Muscle layer of colon (tissue), 2 donors: Measurements from ENCODE around the gene PTPN1.
"Not testable (repeated sequence)": the region's sequence is repeated elsewhere in the genome, so short reads cannot be mapped to it uniquely, and the experiment has no call there.

ENCODE experiments used
- H3K27ac ChIP-seq: one replicate; pipeline ENCODE4 v1.7.0; 2013; ENCODE audit warnings: low read depth, mild to moderate bottlenecking, low read length, moderate library complexity
- H3K27me3 ChIP-seq, 2 donors: one replicate each; pipeline ENCODE4 v1.7.0; 2013; ENCODE audit warnings: low read length in 2 of 2, mild to moderate bottlenecking in 2 of 2; ENCODE audit not compliant: insufficient read depth in 2 of 2, control insufficient read depth in 1 of 2
- H3K36me3 ChIP-seq: one replicate; pipeline ENCODE4 v1.7.0; 2013; ENCODE audit warnings: mild to moderate bottlenecking, low read length; ENCODE audit not compliant: insufficient read depth
- H3K4me1 ChIP-seq: one replicate; pipeline ENCODE4 v1.7.0; 2013; ENCODE audit warnings: mild to moderate bottlenecking, low read length; ENCODE audit not compliant: insufficient read depth
- H3K4me3 ChIP-seq, 2 donors: one replicate each; pipeline ENCODE4 v1.7.0; 2013; ENCODE audit warnings: low read length in 2 of 2, low read depth in 1 of 2, mild to moderate bottlenecking in 1 of 2, moderate library complexity in 1 of 2
- H3K9ac ChIP-seq: one replicate; pipeline ENCODE4 v1.7.0; 2013; ENCODE audit warnings: low read length
- H3K9me3 ChIP-seq: one replicate; pipeline ENCODE4 v1.7.0; 2013; ENCODE audit warnings: mild to moderate bottlenecking, low read length
- donor health status: abdominal sarcoma.
- donor health status: Adenocarcinoma of cecum.

Gene PTPN1

DNA sequence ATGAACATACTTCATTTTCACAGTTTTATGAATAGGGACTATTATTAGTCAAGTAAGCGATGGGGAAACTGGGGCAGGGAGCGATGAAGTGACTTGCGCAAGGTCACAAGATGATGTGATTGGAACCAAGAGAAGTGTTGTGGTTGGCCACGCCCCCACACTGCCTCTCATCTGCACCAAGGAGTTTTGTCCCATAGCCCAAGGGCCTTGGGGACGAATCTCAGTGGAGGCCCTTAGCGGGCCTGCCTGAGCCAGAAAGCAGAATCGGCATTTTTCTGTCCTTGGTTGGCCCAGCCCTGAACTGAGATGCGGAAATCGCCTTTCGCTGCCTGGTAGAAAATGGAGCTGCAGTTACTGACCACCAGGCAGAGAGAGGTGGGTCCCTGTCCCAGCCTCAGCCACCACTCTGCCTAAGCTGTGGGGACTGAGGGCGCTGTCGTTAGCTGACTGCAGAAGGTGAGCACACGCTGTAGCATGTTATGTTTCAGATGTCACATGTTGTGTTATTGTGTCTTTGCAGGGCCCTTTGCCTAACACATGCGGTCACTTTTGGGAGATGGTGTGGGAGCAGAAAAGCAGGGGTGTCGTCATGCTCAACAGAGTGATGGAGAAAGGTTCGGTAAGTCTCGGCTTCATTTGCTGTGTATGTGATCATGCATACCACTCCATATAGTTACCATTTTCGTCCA is 57.8 kb downstream of the PTPN1 start:
- Histone ChIP-seq H3K36me3 (peaks cover 46% of the 10 kb centered on the region), H3K4me3 (no peak overlapping the region), H3K4me1 (peaks cover 16% of the 10 kb centered on the region), H3K9me3 (no peaks in the 10 kb centered on the region), H3K9ac (no peak overlapping the region), H3K27me3 (no peaks in the 10 kb centered on the region), H3K27ac (no peak overlapping the region)

- Histone ChIP-seq H3K9ac (no peak overlapping the region), H3K27me3 (no peaks in the 10 kb centered on the region), H3K4me1 (peaks cover 21% of the 10 kb centered on the region), H3K9me3 (no peaks in the 10 kb centered on the region), H3K4me3 (no peak overlapping the region), H3K36me3 (peaks cover 44% of the 10 kb centered on the region), H3K27ac (no peak overlapping the region)
Measured at GRCh38 chr20:50568549-50568942, 58.4 kb downstream of the PTPN1 start.

- not testable (repeated sequence) for H3K27me3 ChIP-seq, H3K9ac ChIP-seq, H3K27ac ChIP-seq, H3K9me3 ChIP-seq, H3K4me3 ChIP-seq
- Histone ChIP-seq H3K36me3 (peaks cover 48% of the 10 kb centered on the region), H3K4me1 (peaks cover 22% of the 10 kb centered on the region)
Measured at GRCh38 chr20:50569487-50569863, 59.3 kb downstream of the PTPN1 start.

DNA sequence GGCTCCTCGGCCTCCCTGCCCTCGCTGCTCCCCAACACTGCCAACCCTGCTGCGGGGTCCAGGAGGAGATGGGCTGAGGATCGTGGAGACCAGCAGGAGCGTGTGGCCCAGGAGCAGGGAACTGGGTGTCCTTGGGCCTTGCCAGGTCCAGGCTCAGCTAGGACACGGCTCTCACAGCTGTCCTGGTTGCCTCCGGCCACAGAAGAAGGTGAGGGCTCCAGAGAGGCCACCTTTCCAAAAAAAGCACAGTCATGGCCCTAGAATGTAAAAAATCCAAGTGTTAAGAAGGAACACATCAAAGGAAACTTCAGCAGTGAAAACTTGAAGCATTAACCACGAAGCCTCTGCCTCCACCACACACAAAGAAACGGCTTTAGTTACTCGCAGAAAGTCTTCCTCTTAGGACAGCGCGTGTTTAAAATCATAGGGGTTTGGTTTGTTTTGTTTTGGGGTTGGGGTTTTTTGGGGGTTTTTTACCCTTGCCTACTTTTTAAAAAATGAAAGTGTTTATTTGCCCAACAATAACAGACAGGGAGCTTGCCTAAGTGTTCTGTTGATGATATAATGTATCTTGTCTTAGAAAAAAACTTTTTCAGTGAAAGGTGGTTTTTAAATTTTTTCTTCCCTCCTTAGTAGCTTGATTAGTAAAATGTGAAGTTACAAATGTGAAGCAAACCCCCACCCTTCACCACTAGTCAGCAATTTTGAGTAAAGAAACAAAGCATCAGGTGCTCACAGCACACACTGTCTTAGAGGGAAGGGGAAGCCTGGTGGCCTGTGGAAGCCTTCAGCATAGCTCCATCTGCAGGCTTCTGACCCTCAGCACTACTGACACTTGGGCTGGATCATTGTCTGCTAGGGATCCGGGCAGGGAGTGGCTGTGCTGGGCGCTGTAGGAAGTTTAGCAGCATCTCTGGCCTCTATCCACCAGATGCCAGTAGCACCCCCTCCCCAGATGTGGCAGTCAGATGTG is 60.0 kb downstream of the PTPN1 start:
- H3K27ac ChIP-seq = no peak overlapping the region
- H3K4me3 ChIP-seq = no peak overlapping the region
- no peaks in the 10 kb centered on the region for H3K27me3 ChIP-seq
- peaks cover 20% of the 10 kb centered on the region for H3K4me1 ChIP-seq
- H3K9ac ChIP-seq = no peak overlapping the region
- H3K36me3 ChIP-seq = peaks cover 49% of the 10 kb centered on the region
- H3K9me3 ChIP-seq = no peaks in the 10 kb centered on the region

GRCh38 chr20:50571466-50571865 is 61.3 kb downstream of the PTPN1 start:
- Histone ChIP-seq H3K27ac (no peak overlapping the region), H3K4me1 (peaks cover 19% of the 10 kb centered on the region), H3K4me3 (no peak overlapping the region), H3K27me3 (no peaks in the 10 kb centered on the region), H3K36me3 (peaks cover 38% of the 10 kb centered on the region), H3K9me3 (no peaks in the 10 kb centered on the region), H3K9ac (no peak overlapping the region)

DNA sequence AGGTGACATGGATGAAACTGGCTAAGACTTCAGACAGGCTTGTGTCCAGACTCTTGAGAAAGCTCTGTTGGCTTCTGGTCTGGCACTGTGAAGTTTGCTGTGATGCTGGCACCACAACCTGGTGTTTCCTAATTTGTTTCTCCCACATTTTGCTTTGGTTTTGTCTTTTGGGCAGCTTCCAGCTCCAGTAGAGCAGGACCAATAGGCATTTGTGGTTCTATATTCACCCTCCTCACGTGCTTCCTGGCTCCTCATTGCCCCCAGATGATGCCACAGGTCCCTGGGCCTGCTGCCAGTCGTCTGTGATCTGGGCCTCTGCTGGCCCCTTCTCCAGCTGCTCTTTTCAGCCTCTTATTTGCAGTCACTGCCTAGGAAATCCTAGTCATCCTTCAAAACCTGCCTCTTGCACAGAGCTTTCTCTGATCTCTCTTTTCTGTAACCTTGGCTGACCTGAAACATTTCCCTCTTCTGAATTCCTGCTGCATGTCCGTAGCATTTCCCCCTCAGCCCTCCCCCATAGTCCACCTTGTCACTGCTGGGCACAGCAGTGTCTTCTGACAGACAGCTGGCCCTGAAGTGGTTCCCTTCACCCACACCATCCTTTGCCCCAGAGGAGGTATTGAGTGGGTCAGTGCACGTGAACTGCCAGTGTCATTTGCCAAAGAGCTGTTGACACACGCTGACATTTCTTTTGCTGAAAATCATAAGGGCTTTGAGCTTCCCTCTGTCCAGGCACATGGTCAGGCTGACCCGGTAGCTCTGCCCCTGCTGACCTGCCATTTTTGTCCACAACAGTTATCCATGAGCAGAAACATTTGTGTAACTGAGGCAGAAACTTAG is 63.0 kb downstream of the PTPN1 start:
- Histone ChIP-seq H3K4me1 (peaks cover 31% of the 10 kb centered on the region), H3K27ac (no peak overlapping the region), H3K27me3 (no peaks in the 10 kb centered on the region), H3K9me3 (no peaks in the 10 kb centered on the region), H3K9ac (no peak overlapping the region), H3K36me3 (peaks cover 38% of the 10 kb centered on the region), H3K4me3 (no peak overlapping the region)

GRCh38 chr20:50574108-50574507 is 63.9 kb downstream of the PTPN1 start:
- no peak overlapping the region for H3K9ac ChIP-seq
- peaks cover 34% of the 10 kb centered on the region for H3K4me1 ChIP-seq
- no peaks in the 10 kb centered on the region for H3K9me3 ChIP-seq
- no peaks in the 10 kb centered on the region for H3K27me3 ChIP-seq
- H3K4me3 ChIP-seq = no peak overlapping the region
- no peak overlapping the region for H3K27ac ChIP-seq
- peaks cover 38% of the 10 kb centered on the region for H3K36me3 ChIP-seq

GRCh38 chr20:50574586-50574985 is 64.4 kb downstream of the PTPN1 start:
- Histone ChIP-seq H3K4me1 (peaks cover 34% of the 10 kb centered on the region), H3K36me3 (peaks cover 39% of the 10 kb centered on the region), H3K9ac (no peak overlapping the region), H3K9me3 (no peaks in the 10 kb centered on the region), H3K27me3 (no peaks in the 10 kb centered on the region), H3K27ac (no peak overlapping the region), H3K4me3 (no peak overlapping the region)

DNA sequence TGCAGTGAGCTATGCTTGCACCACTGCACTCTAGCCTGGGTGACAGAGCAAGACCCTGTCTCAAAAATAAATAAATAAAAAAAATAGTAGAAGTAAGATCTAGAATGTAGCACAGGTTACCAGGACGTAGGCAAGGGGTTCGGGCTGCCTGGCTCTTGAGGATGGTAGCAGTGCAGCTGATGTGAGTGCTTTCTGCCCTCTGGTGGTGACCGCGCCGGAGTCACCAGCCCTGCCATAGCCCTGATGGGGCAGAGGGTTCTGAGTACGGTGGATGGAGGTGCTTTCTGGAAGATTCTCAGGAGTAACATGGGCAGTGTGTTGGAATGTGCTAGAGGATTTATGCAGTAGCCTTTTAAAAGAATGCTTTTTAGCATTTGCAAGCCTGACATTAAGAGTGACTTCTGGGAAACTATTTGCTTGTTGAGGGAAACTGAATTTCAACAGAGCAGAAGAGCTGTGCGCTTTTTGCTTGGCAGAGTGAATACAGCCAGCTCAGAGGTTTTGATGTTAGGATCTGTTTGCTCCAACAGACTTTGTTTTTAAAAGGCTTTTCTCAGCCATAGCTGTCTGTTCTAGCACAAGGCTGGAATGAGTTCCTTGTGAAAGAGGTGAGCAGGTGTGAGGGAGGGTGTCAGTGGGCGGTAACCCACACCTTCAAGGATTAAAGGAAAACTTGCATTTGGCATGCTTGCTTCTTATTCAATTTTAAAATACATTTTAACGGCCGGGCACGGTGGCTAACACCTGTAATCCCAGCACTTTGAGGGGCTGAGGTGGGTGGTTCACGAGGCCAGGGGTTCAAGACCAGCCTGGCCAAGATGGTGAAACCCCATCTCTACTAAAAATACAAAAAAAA is 65.9 kb downstream of the PTPN1 start:
- Histone ChIP-seq H3K4me1 (peaks cover 34% of the 10 kb centered on the region), H3K36me3 (peaks cover 47% of the 10 kb centered on the region), H3K27ac (peak overlapping the region; percentile 48), H3K9me3 (no peaks in the 10 kb centered on the region), H3K27me3 (no peaks in the 10 kb centered on the region), H3K4me3 (no peak overlapping the region), H3K9ac (no peak overlapping the region)

DNA sequence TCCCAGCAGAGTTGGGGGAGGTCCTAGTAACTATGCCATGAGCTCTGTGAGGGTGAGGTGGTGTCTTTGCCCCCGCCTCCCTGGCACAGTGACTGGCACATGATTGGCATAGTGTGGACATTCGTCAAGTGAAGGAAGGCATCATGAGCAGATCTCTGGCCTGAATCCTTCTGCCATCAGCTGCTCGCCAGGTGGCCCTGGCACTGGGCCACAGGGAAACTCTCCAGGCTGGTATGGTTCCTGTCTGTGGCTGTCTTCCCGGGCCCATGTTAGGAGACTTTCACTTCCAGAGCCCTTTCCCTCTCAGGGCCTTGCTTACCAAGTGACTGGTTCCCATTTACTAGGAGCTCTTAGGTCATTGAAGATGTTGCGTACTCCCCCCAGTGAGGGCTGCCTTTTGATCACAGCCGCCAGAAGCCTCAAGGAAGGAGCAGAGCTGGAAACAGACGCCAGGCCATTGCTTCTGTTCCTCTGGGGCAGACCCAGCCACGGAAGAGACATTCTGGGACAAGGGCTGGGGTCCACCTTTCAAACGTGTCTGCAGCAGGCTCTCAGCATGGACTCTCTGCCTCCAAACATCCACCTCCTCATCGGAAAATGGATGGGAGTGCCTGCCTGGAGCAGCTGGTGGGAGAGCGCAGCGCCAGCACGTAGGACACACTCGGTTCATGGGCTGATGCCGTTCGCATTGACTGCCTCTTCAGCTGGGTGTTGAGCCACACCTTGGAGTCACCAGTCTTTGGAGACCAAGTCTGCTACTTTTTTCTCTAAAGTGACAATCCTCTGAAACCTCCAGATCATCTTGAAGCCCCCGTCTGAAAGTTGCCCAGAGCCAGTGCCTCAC is 67.2 kb downstream of the PTPN1 start:
- Histone ChIP-seq H3K27me3 (no peaks in the 10 kb centered on the region), H3K36me3 (peaks cover 59% of the 10 kb centered on the region), H3K9ac (no peak overlapping the region), H3K9me3 (no peaks in the 10 kb centered on the region), H3K27ac (peak overlapping the region; percentile 64), H3K4me3 (no peak overlapping the region), H3K4me1 (peaks cover 33% of the 10 kb centered on the region)
